ENCODE data around the gene SMCHD1.

The SMCHD1 gene

DNA sequence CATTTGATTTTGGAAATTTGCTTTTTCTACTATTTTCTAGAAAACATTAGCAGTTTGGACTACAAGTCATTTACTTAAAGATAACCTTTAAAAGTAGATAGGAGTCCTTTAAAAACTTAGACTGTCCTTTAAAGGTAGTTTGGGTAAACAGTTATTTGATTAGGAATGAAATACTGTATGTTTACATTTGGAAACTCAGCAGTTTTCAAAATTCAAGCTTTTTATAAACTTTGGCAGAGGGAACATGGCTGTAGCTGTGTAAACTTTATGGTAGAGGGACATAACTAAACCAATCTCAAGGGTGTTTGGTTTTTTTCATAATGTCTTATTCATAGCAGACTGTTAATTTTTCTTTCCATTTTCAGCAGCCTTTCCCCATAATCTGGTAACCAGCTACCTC lies 90.7 kb downstream of the SMCHD1 start:
- CTCF ChIA-PET, result no interaction called here
- no peak for TF ChIP-seq ARNT (IDR thresholded peaks at IDR 0.05)
- no peak for TF ChIP-seq L3MBTL2 (conservative IDR thresholded peaks at IDR 0.05)
- TF ChIP-seq SP1 (IDR thresholded peaks at IDR 0.05), result no peak
- DNase-seq (ENCODE audit: extremely low spot score), result no peak
- POLR2A ChIA-PET, result no interaction called here

DNA sequence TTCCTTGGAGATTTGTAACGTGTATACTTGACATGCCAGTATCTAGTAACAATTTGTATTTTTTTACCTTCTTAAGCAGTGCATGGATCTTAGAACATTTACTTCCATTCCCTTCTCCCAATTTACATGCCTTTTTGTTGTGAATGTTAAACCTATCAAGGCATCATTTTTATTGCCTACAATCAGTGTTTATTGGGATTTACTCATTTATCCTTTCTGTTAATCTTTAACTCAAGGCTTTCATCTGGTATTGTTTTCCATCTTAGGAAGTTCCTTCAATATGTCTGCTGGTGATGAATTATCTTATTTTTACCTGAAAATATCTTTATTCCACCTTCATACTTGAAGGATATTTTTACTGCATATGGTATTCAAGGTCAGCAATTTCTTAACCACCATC lies 102.8 kb downstream of the SMCHD1 start:
- no peak for DNase-seq (ENCODE audit: extremely low spot score)
- CTCF ChIA-PET, result no interaction called here
- POLR2A ChIA-PET, result no interaction called here
- TF ChIP-seq ELF4 (IDR thresholded peaks at IDR 0.05), result no peak
- TF ChIP-seq TARDBP (IDR thresholded peaks at IDR 0.05), result no peak
- no peak for TF ChIP-seq CTBP1 (IDR thresholded peaks at IDR 0.05; ENCODE audit: borderline replicate concordance)
- no peak for TF ChIP-seq L3MBTL2 (conservative IDR thresholded peaks at IDR 0.05)
- no peak for TF ChIP-seq FOXM1 (IDR thresholded peaks at IDR 0.05; ENCODE audit: borderline replicate concordance)
- TF ChIP-seq ARNT (IDR thresholded peaks at IDR 0.05), result no peak
- TF ChIP-seq BHLHE40 (IDR thresholded peaks at IDR 0.05; ENCODE audit: borderline replicate concordance), result no peak
- TF ChIP-seq, protein P1, sequence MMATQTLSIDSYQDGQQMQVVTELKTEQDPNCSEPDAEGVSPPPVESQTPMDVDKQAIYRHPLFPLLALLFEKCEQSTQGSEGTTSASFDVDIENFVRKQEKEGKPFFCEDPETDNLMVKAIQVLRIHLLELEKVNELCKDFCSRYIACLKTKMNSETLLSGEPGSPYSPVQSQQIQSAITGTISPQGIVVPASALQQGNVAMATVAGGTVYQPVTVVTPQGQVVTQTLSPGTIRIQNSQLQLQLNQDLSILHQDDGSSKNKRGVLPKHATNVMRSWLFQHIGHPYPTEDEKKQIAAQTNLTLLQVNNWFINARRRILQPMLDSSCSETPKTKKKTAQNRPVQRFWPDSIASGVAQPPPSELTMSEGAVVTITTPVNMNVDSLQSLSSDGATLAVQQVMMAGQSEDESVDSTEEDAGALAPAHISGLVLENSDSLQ (IDR thresholded peaks at IDR 0.05), result no peak
- no peak for TF ChIP-seq FOXK2 (IDR thresholded peaks at IDR 0.05)
- no peak for TF ChIP-seq FOXA1 (IDR thresholded peaks at IDR 0.05)
- TF ChIP-seq HDGF (IDR thresholded peaks at IDR 0.05; ENCODE audit: borderline replicate concordance), result no peak
- TF ChIP-seq SP1 (IDR thresholded peaks at IDR 0.05), result no peak
- no peak for TF ChIP-seq SUZ12 (IDR thresholded peaks at IDR 0.05)
- no peak for TF ChIP-seq NFRKB (IDR thresholded peaks at IDR 0.05)
- no peak for TF ChIP-seq LEF1 (IDR thresholded peaks at IDR 0.05; ENCODE audit: borderline replicate concordance)
- TF ChIP-seq ZNF384 (IDR thresholded peaks at IDR 0.05), result no peak

DNA sequence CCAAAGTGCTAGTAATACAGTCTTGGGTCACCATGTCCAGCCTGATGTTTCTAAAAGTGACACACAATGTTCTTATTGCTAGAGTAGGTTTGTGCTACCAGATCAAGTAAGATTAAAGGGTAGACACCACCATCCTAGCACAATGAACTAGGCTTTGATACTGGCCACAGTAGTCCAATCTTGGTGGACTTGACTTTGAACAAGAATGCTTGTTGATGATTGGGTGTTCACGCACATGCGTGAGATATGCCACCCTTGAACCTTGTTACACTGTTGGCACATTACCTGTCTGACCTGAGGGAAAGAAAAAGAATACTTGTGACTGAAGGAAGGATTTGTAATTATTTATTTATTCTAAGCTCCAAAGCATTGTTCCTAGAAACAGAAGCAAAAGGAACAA lies 119.1 kb downstream of the SMCHD1 start:
- POLR2A ChIA-PET, result no interaction called here
- TF ChIP-seq HDGF (IDR thresholded peaks at IDR 0.05; ENCODE audit: borderline replicate concordance) (no peak), L3MBTL2 (conservative IDR thresholded peaks at IDR 0.05) (no peak), NFRKB (IDR thresholded peaks at IDR 0.05) (no peak), ZNF384 (IDR thresholded peaks at IDR 0.05) (no peak), LEF1 (IDR thresholded peaks at IDR 0.05; ENCODE audit: borderline replicate concordance) (no peak), TARDBP (IDR thresholded peaks at IDR 0.05) (no peak)
- CTCF ChIA-PET, result no interaction called here
- DNase-seq (ENCODE audit: extremely low spot score), result no peak

DNA sequence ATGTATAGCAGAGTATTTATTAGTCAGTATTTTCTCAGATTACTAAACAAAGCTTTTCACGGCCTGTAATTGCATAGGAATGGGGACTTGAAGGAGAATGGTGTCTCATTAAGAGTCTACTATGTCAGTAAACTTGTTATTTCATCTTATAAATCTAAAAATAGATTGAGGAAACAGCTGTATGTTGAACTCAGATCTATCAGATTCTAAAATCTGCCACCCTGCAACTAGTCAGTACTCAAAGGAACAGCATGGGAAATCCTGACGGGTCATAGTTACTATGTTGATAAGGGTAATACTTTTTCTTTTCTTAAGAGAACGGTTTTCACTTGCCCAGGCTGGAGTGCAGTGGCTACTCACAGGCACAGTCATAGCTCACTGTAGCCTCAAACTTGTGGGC lies 121.1 kb downstream of the SMCHD1 start:
- POLR2A ChIA-PET, result no interaction called here
- TF ChIP-seq ZNF384 (IDR thresholded peaks at IDR 0.05), result no peak
- TF ChIP-seq FOXK2 (IDR thresholded peaks at IDR 0.05), result no peak
- TF ChIP-seq CTBP1 (IDR thresholded peaks at IDR 0.05; ENCODE audit: borderline replicate concordance), result no peak
- no peak for TF ChIP-seq SP1 (IDR thresholded peaks at IDR 0.05)
- TF ChIP-seq ELF4 (IDR thresholded peaks at IDR 0.05), result no peak
- TF ChIP-seq FOXM1 (IDR thresholded peaks at IDR 0.05; ENCODE audit: borderline replicate concordance), result no peak
- no peak for TF ChIP-seq SUZ12 (IDR thresholded peaks at IDR 0.05)
- no peak for TF ChIP-seq FOXA1 (IDR thresholded peaks at IDR 0.05)
- no peak for TF ChIP-seq L3MBTL2 (conservative IDR thresholded peaks at IDR 0.05)
- no peak for TF ChIP-seq NFRKB (IDR thresholded peaks at IDR 0.05)
- no peak for TF ChIP-seq ARNT (IDR thresholded peaks at IDR 0.05)
- TF ChIP-seq TARDBP (IDR thresholded peaks at IDR 0.05), result no peak
- TF ChIP-seq HDGF (IDR thresholded peaks at IDR 0.05; ENCODE audit: borderline replicate concordance), result no peak
- no peak for TF ChIP-seq BHLHE40 (IDR thresholded peaks at IDR 0.05; ENCODE audit: borderline replicate concordance)
- no peak for TF ChIP-seq LEF1 (IDR thresholded peaks at IDR 0.05; ENCODE audit: borderline replicate concordance)
- TF ChIP-seq, protein P1 (IDR thresholded peaks at IDR 0.05), result no peak
- CTCF ChIA-PET, result no interaction called here
- DNase-seq (ENCODE audit: extremely low spot score), result no peak

DNA sequence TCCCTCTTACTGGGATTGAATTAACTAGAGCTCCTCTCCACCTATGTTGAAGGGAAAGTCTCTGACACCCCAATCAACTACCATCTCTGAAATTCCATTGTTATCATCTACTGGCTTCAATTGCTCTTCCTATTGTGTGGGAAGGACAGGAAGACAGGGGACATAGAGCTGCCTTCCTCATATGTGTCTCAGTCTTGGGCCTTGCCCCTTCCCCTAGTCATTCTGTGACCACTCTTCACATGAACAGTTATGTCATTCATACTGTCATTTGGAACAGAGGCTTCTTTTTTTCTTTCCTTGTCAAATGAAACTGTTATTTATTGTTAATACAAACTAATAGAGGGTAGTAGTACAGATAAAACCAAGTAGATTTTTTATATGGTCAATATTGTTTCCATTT lies 121.7 kb downstream of the SMCHD1 start:
- ChIA-PET CTCF (no interaction called here), POLR2A (no interaction called here)
- TF ChIP-seq L3MBTL2 (conservative IDR thresholded peaks at IDR 0.05), result no peak
- TF ChIP-seq FOXM1 (IDR thresholded peaks at IDR 0.05; ENCODE audit: borderline replicate concordance), result no peak
- TF ChIP-seq CTBP1 (IDR thresholded peaks at IDR 0.05; ENCODE audit: borderline replicate concordance), result no peak
- TF ChIP-seq, protein P1 (IDR thresholded peaks at IDR 0.05), result no peak
- TF ChIP-seq NFRKB (IDR thresholded peaks at IDR 0.05), result no peak
- TF ChIP-seq BHLHE40 (IDR thresholded peaks at IDR 0.05; ENCODE audit: borderline replicate concordance), result no peak
- no peak for TF ChIP-seq ELF4 (IDR thresholded peaks at IDR 0.05)
- TF ChIP-seq FOXK2 (IDR thresholded peaks at IDR 0.05), result no peak
- TF ChIP-seq ARNT (IDR thresholded peaks at IDR 0.05), result no peak
- TF ChIP-seq LEF1 (IDR thresholded peaks at IDR 0.05; ENCODE audit: borderline replicate concordance), result no peak
- no peak for TF ChIP-seq SP1 (IDR thresholded peaks at IDR 0.05)
- TF ChIP-seq FOXA1 (IDR thresholded peaks at IDR 0.05), result no peak
- TF ChIP-seq SUZ12 (IDR thresholded peaks at IDR 0.05), result no peak
- TF ChIP-seq HDGF (IDR thresholded peaks at IDR 0.05; ENCODE audit: borderline replicate concordance), result no peak
- no peak for TF ChIP-seq ZNF384 (IDR thresholded peaks at IDR 0.05)
- no peak for TF ChIP-seq TARDBP (IDR thresholded peaks at IDR 0.05)
- DNase-seq (ENCODE audit: extremely low spot score), result no peak

DNA sequence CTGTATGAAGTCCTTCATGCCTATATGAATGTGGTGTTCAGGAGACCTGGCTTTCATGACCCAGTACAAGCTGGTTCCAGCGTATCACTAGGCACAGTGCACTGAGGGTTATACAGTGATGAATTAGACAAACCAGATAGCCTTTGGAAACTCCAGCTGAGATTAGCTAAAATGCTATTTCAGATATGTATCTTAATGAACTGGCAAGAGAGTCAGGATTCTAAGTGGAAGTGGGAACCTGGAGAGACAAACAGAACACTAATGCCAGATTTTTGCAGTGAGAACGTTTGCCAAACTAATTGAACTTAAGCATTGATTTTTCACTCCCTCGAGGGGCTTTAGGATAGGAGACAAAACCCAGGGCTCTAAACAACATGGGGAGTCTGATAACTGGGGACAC lies 125.2 kb downstream of the SMCHD1 start:
- CTCF ChIA-PET, result no interaction called here

More for the DNA sequence above, 125.2 kb downstream of the SMCHD1 start:
- POLR2A ChIA-PET, result no interaction called here
- TF ChIP-seq NFRKB (IDR thresholded peaks at IDR 0.05), result no peak
- no peak for TF ChIP-seq FOXK2 (IDR thresholded peaks at IDR 0.05)
- no peak for TF ChIP-seq SP1 (IDR thresholded peaks at IDR 0.05)
- no peak for TF ChIP-seq L3MBTL2 (conservative IDR thresholded peaks at IDR 0.05)
- no peak for TF ChIP-seq FOXA1 (IDR thresholded peaks at IDR 0.05)
- TF ChIP-seq ELF4 (IDR thresholded peaks at IDR 0.05), result no peak
- no peak for TF ChIP-seq HDGF (IDR thresholded peaks at IDR 0.05; ENCODE audit: borderline replicate concordance)
- no peak for TF ChIP-seq BHLHE40 (IDR thresholded peaks at IDR 0.05; ENCODE audit: borderline replicate concordance)
- no peak for TF ChIP-seq CTBP1 (IDR thresholded peaks at IDR 0.05; ENCODE audit: borderline replicate concordance)
- no peak for TF ChIP-seq ARNT (IDR thresholded peaks at IDR 0.05)
- TF ChIP-seq FOXM1 (IDR thresholded peaks at IDR 0.05; ENCODE audit: borderline replicate concordance), result no peak
- no peak for TF ChIP-seq TARDBP (IDR thresholded peaks at IDR 0.05)
- TF ChIP-seq SUZ12 (IDR thresholded peaks at IDR 0.05), result no peak
- TF ChIP-seq LEF1 (IDR thresholded peaks at IDR 0.05; ENCODE audit: borderline replicate concordance), result no peak
- TF ChIP-seq ZNF384 (IDR thresholded peaks at IDR 0.05), result no peak
- TF ChIP-seq, protein P1 (IDR thresholded peaks at IDR 0.05), result no peak
- DNase-seq (ENCODE audit: extremely low spot score), result no peak

Data from HEK293T (cell line).